ENCODE data around the gene OR2M7. TPM values are rescaled to one million over a fixed set of nuclear protein-coding genes. Genes with fewer than 3 reads are reported as not detected.
"Not testable (repeated sequence)": the region's sequence is repeated elsewhere in the genome, so short reads cannot be mapped to it uniquely, and the experiment has no call there.

OR2M7 gene
- not detected for polyA plus RNA-seq (2013, experiment 1 of 2; ENCODE audit: insufficient read length)
- not detected for polyA plus RNA-seq (2013, experiment 2 of 2; ENCODE audit: insufficient read length)

- DNase-seq: no peak
Observed at GRCh38 chr1:248324468-248324867, at the start of gene OR2M7. TSS of gene OR2M7 (minus strand) at chr1:248324568. CDS start at chr1:248324568, 0 bp downstream.

DNA sequence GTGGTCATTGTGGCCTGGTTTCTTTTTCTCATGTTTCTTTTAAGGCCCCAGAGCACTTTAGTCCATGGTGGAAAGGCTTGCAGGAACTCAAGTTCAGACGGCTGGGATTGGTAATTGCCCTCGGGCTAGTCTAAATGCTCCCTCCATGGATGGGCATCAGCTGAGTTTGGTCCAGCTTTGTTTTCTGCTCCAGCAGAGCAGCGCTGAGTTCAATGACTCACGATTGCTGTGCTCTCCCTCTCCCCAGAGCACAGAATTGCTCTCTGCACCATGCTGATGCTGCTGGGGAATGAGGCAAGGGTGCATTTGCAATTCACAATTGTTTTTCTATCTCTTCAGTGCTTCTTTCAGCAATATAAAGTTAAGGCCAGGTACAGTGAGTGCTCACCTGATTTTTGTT, 49.4 kb upstream of the OR2M7 start:
- DNase-seq: no peak

GRCh38 chr1:248372394-248372793, 48.0 kb upstream of the OR2M7 start:
- DNase-seq: no peak

GRCh38 chr1:248366609-248367008, 42.2 kb upstream of the OR2M7 start:
- no peak for DNase-seq

- no peak for DNase-seq
Observed at GRCh38 chr1:248361121-248361715, 36.9 kb upstream of the OR2M7 start, which contains the start of gene OR2T4. TSS of gene OR2T4 (plus strand) at chr1:248361665. CDS start at chr1:248361665, 0 bp downstream.

GRCh38 chr1:248359415-248359814, 35.0 kb upstream of the OR2M7 start:
- no peak for DNase-seq

- DNase-seq: no peak
Observed at GRCh38 chr1:248348475-248348874, 24.1 kb upstream of the OR2M7 start, which contains the start of gene OR14C36. TSS of gene OR14C36 (plus strand) at chr1:248348775. CDS start at chr1:248348775, 0 bp downstream.

GRCh38 chr1:248343451-248343850, 19.1 kb upstream of the OR2M7 start:
- DNase-seq: no peak

GRCh38 chr1:248316796-248317195, 7.6 kb downstream of the OR2M7 start:
- no peak for DNase-seq

DNA sequence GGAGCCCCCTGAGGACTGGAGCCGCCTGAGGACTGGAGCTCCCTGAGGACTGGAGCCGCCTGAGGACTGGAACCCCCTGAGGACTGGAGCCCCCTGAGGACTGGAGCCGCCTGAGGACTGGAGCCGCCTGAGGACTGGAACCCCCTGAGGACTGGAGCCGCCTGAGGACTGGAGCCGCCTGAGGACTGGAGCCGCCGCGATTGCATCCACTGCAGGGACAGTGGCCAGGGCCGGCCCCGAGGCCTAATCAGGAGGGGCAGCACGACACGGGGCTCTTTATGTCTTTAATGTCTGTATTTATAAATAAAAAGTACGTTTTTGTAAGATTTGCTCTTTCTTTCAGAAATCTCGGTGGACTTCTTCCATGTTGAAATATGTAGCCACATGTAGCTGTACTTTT, 17.6 kb downstream of the OR2M7 start:
- DNase-seq: not testable (repeated sequence)

GRCh38 chr1:248306103-248306502, 18.3 kb downstream of the OR2M7 start:
- DNase-seq: no peak

DNA sequence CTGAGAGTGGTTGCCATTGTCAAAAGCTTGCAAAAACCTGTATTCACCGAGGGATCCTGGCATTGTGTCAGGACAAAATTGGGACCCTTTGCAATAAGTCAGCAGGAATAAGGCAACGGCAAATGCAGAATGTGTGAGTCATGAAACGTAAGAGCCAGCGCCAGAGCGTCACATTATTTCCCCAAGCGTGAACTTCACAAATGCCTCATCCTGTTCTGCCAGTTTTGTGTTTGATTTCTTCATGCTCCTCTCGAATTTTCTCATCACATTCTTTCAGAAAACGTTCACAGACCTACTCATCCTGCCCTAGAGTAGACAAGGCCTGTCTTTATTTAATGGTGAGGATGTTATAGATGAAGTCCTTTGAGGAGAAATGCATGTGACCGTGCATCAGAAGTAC, 18.7 kb downstream of the OR2M7 start:
- DNase-seq: not testable (repeated sequence)

DNA sequence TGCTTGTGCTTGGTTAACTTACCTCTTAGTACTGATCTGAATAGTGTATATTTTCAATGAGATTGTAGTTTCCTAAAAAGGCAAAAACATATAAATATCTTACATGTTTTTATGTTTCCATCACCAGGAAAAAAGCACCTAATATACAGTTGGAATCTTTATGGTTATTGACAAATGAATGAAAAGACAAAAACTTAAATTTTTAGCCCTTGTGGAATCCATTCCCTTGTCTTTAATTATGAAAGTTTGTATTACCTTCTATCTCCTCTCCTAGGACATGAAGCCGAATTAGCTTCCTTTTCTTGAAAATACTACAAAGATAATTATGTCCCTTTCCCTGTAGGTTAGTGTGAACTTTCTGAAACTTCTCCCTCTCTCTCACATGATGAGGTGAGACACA, 21.0 kb downstream of the OR2M7 start, which contains the start of gene OR2T12:
Gene OR2T12, minus strand, starts transcription at position 101 of the 400 bp plus-strand sequence. CDS start 7,846 bp downstream, outside the sequence.
- no peak for DNase-seq

- DNase-seq: no peak
Observed at GRCh38 chr1:248288391-248288790, 36.0 kb downstream of the OR2M7 start.

- DNase-seq: no peak
Observed at GRCh38 chr1:248277876-248278275, 46.5 kb downstream of the OR2M7 start, which contains the start of gene OR2T33. TSS of gene OR2T33 (minus strand) at chr1:248277976. CDS start at chr1:248273814, 4,162 bp downstream.

All from fibroblast of skin of scalp (primary cell).